GM06990 (cell line): Measurements from ENCODE around the gene PALLD.
"Not testable (repeated sequence)": the region's sequence is repeated elsewhere in the genome, so short reads cannot be mapped to it uniquely, and the experiment has no call there.

ENCODE experiments used
- DNase-seq: peaks from one replicate; pipeline ENCODE4 v3.0.0-alpha.2; 2011; ENCODE audit not compliant: insufficient read length; ENCODE audit errors: extremely low read depth
- H3K27me3 ChIP-seq: replicated peaks from 2 replicates; pipeline ENCODE4 v1.6.0; 2011; ENCODE audit warnings: low read length; ENCODE audit not compliant: control insufficient read depth, insufficient read depth
- H3K36me3 ChIP-seq: 2 replicates; pipeline ENCODE4 v1.5.1; 2011; ENCODE audit warnings: low read length; ENCODE audit not compliant: control insufficient read depth, insufficient read depth
- H3K4me3 ChIP-seq: replicated peaks from 2 replicates; pipeline ENCODE4 v1.5.1; 2011; ENCODE audit warnings: low read depth, mild to moderate bottlenecking, control low read depth, low read length
- TF ChIP-seq, protein P1 (sequence below): IDR thresholded peaks from 2 replicates; pipeline ENCODE4 v1.5.1; 2011; ENCODE audit warnings: low read length, control low read depth, mild to moderate bottlenecking, inconsistent platforms; ENCODE audit not compliant: insufficient read depth, poor library complexity, severe bottlenecking

The PALLD gene

DNA sequence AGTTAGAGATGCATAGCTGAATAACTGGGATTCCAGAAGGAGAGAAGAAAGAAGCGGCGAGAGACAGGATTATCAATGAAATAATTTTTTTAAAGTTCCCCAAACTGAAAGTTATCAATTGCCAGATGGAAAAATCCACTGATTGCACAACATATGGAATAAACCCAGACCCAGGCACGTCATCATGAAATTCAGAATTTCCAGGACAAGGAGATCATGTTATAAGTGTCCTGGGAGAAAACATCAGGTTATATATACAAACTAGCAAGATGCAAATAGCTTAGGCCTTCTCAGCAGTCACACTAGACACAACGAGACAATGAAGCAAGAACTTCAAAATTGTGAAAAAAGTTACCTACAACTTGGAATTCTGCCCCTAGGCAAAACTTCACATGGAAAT is 200.0 kb downstream of the PALLD start:
- no peak for DNase-seq
- H3K4me3 ChIP-seq = no peak overlapping the region
- H3K36me3 ChIP-seq = no peaks in the 10 kb centered on the region
- TF ChIP-seq, protein P1, sequence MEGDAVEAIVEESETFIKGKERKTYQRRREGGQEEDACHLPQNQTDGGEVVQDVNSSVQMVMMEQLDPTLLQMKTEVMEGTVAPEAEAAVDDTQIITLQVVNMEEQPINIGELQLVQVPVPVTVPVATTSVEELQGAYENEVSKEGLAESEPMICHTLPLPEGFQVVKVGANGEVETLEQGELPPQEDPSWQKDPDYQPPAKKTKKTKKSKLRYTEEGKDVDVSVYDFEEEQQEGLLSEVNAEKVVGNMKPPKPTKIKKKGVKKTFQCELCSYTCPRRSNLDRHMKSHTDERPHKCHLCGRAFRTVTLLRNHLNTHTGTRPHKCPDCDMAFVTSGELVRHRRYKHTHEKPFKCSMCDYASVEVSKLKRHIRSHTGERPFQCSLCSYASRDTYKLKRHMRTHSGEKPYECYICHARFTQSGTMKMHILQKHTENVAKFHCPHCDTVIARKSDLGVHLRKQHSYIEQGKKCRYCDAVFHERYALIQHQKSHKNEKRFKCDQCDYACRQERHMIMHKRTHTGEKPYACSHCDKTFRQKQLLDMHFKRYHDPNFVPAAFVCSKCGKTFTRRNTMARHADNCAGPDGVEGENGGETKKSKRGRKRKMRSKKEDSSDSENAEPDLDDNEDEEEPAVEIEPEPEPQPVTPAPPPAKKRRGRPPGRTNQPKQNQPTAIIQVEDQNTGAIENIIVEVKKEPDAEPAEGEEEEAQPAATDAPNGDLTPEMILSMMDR = no peak
- no peaks in the 10 kb centered on the region for H3K27me3 ChIP-seq

- no peak for DNase-seq
- Histone ChIP-seq H3K36me3 (no peaks in the 10 kb centered on the region), H3K4me3 (no peak overlapping the region), H3K27me3 (no peaks in the 10 kb centered on the region)
- TF ChIP-seq, protein P1 = no peak
Observed at GRCh38 chr4:168699224-168699878, 202.5 kb downstream of the PALLD start.

GRCh38 chr4:168701061-168701460 is 204.2 kb downstream of the PALLD start:
- no peaks in the 10 kb centered on the region for H3K27me3 ChIP-seq
- H3K4me3 ChIP-seq = no peak overlapping the region
- no peak for DNase-seq
- H3K36me3 ChIP-seq = no peaks in the 10 kb centered on the region
- TF ChIP-seq, protein P1 = no peak

DNA sequence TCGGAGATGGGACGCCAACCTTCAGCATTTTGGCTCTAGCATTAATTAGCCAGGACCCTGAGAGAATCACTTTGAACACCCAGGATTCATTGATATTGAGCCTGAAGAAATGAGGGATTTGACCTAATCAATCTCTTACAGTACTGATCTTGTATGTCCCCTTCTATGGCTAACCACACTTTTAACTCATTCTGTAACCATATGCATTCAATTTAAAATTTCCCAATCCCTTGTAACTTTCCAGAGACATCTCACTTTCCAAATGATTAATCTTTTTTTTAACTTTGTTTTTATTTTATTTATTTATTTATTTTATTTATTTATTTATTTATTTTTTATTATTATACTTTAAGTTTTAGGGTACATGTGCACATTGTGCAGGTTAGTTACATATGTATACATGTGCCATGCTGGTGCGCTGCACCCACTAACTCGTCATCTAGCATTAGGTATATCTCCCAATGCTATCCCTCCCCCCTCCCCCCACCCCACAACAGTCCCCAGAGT is 205.8 kb downstream of the PALLD start:
- DNase-seq, H3K27me3 ChIP-seq, H3K36me3 ChIP-seq: not testable (repeated sequence)

DNA sequence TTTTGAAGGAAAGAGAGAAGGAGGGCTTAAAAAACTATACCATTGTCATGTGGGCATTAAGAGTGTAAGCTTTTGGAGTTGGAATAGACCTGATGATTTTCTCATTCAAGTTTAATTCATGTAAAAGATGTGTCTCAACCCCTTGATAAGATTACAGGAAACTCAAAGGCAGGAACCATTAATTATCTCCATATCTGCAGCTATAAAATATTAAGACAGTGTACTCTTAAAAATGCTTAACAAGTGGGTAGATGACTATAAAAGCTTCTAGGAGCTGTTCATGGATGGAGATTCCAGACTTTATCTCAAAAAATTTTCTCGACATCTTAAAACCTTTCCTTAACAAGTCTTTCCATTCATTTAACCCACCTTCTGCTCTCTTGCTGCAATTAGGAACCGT is 208.3 kb downstream of the PALLD start:
- Histone ChIP-seq H3K36me3 (no peaks in the 10 kb centered on the region), H3K27me3 (no peaks in the 10 kb centered on the region), H3K4me3 (no peak overlapping the region)
- no peak for DNase-seq
- TF ChIP-seq, protein P1 = no peak

More for the DNA sequence above, 205.8 kb downstream of the PALLD start:
- H3K4me3 ChIP-seq = not testable (repeated sequence)

GRCh38 chr4:168707205-168707604 is 210.4 kb downstream of the PALLD start:
- no peaks in the 10 kb centered on the region for H3K36me3 ChIP-seq
- no peaks in the 10 kb centered on the region for H3K27me3 ChIP-seq
- no peak for DNase-seq
- no peak overlapping the region for H3K4me3 ChIP-seq
- TF ChIP-seq, protein P1 = no peak
